Panc1 (cell line): ENCODE measurements around the gene YTHDC2.

Experiments used
- CTCF ChIP-seq: fragments of 450-650 bp; IDR thresholded peaks from 2 replicates; pipeline ENCODE4 v1.5.1; 2017; ENCODE audit warnings: mild to moderate bottlenecking
- POLR2AphosphoS5 ChIP-seq: IDR thresholded peaks from 2 replicates; pipeline ENCODE4 v1.6.1; 2012; ENCODE audit warnings: mild to moderate bottlenecking, low read depth, low read length, moderate library complexity
- REST ChIP-seq, 2 experiments: IDR thresholded peaks; 2 replicates each; pipeline ENCODE4 v1.6.1; 2011 to 2012; ENCODE audit warnings: low read depth in 2 of 2, control low read depth in 1 of 2, low read length in 1 of 2, mild to moderate bottlenecking in 1 of 2, moderate library complexity in 1 of 2; ENCODE audit not compliant: insufficient read depth in 1 of 2

GRCh38 chr5:113538313-113538712 lies 24.8 kb downstream of the YTHDC2 start:
- TF ChIP-seq POLR2AphosphoS5 (no peak), CTCF (no peak), REST (IDR thresholded peaks at IDR 0.05; ENCODE audit: insufficient read depth in 1 of 2, low read depth in 2 of 2, low read length in 1 of 2) (no peak)
